ENCODE results near the gene POMP. TPM values are rescaled to one million over a fixed set of nuclear protein-coding genes. Genes with fewer than 3 reads are reported as not detected.

POMP gene, protein sequence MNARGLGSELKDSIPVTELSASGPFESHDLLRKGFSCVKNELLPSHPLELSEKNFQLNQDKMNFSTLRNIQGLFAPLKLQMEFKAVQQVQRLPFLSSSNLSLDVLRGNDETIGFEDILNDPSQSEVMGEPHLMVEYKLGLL
- 107 and 112 TPM in 2 replicates for total RNA-seq

DNA sequence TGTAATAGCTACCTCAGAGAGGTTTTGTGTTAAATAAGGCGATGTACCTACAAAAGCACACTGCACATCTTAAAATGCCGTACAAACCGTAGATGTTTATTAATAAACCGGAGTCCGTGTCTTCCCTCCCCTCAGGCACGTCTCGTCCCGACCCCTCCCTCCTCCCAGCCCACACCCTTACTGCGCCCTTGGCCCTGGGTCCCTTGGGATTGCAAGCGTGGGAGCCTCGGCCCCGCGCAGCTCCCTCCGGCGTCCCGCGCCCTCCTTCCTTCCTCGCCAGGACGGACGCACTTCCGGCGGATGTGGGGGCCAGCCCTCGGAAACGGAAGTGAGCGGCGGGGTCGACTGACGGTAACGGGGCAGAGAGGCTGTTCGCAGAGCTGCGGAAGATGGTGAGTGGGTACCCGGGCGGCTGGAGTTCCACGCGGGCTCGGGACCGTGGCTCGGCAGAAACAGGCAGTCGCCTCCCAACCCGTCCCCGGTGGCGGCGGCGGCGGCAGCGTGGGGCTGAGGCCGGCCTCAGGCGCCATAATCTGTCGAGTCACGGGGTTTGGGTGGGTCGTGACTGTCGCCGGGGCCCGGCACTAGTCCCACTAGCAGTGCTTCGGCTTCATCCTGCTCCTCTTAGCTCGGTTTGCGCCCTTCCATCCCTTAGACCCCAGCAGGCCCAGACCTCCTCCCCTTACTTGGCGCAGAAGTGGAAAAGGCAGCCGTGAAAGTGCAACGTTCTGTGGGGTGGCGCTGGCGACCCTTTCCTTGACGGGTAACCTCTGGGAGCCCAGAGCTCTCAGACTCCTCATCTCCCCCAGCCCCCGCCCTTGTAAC is at the start of gene POMP:
TSS of gene POMP (plus strand) at position 335 of the 825 bp plus-strand sequence. CDS start at position 390, 55 bp downstream.

DNA sequence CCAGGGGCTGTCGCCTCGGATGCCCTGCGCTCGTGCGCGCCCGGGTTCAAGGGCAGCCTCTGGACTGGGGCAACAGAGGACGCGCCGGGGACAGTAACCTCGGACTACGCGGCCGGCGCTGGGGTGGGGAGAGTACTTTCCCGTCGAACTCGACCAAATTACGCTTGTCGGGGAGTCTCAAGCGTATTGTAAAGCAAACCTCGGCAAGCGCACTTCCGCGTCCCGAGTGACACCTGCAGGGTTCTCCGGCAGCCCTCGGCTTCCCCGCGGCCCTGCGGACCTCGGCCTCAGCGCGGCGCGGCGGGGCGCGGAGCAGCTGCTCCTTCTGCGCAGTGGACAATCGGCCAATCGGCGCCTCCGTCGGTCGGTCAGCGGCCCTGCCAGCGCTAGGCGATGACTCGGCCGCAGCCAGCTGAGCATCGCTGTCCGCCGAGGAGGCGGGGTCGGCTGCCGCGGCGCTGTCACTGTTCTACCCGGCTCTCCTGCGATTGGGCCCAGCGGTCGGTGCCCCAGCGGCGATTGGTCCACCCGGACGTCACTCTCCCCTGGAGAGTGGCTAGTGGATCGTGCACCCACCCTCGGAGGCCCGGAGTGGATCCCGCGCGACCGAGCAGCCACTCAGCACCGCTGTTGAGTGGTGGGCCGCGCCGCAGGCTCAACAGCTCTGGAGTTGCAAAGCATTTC is 59.8 kb downstream of the POMP start, which contains the start of gene SLC46A3:
TSS of gene SLC46A3 (minus strand) at position 428 of the 684 bp plus-strand sequence. CDS start 972 bp downstream, outside the sequence.

Small RNA genes lying within 50 kb of the gene (small RNA-seq; reads per million reads assigned to genes)
- gene RF00019, result not detected
- not detected for gene RNU6-53P

Other genes with a start within 250 kb of the POMP start
- 0.13 and 0.54 TPM in 2 replicates for gene FLT1, start 164.0 kb upstream of the POMP start, total RNA-seq
- gene SLC46A3, start 59.8 kb downstream of the POMP start, total RNA-seq, result 2.1 and 4.9 TPM in 2 replicates
- under 0.01 TPM in 1 of 2 replicates, not detected in the other for gene MTUS2, start 161.2 kb downstream of the POMP start, total RNA-seq